Stimulated activated CD4-positive, alpha-beta T cell treated with anti-CD3 and anti-CD28 coated beads, Interleukin-4, amount 100 ng/mL, for 48 hours (primary cell): ENCODE results near the gene PDE4DIP.
"Not testable (repeated sequence)": the region's sequence is repeated elsewhere in the genome, so short reads cannot be mapped to it uniquely, and the experiment has no call there.

ENCODE experiments used
- DNase-seq, 2 donors: peaks; one replicate each; pipeline ENCODE4 v3.0.0-alpha.2; 2020; ENCODE audit warnings: low read depth in 2 of 2

PDE4DIP gene

GRCh38 chr1:148844220-148844619, at the start of gene PDE4DIP:
Gene PDE4DIP, plus strand, starts transcription at chr1:148844428. Its CDS starts 347 bp downstream, at chr1:148844775.
- DNase-seq: peak in 1 of 2 donors; percentile 4

DNA sequence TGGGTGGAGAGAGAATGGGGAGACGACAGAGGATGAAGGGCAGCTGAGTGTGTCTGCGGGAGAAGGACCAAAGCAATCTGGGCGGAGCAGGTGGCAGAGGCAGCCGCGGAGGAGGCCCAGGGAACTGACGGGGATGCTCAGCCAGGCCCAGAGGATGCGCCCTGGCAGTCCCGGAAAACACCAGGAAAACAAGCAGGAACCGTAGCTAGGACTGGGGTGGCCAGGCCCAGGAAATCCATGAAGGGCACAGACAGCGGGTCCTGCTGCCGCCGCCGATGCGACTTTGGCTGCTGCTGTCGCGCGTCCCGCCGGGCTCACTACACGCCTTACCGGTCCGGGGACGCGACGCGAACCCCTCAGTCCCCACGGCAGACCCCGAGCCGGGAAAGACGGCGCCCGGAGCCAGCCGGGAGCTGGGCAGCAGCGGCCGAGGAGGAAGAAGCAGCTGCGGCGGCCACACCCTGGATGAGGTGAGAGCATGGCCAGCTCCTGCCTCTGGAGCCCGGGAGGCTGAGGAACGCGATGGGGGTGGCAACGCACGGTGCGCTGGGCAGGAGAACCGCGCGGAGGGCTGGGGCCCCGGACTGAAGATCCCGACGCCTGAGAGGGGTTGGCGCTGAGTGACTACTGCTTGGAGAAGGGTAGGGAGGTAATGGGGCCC, 35.8 kb upstream of the PDE4DIP start:
- DNase-seq: not testable (repeated sequence)

GRCh38 chr1:148808929-148809283, 35.3 kb upstream of the PDE4DIP start:
- DNase-seq: not testable (repeated sequence)

GRCh38 chr1:148822180-148822579, 22.0 kb upstream of the PDE4DIP start:
- not testable (repeated sequence) for DNase-seq

GRCh38 chr1:148823822-148824221, 20.4 kb upstream of the PDE4DIP start:
- DNase-seq: not testable (repeated sequence)

DNA sequence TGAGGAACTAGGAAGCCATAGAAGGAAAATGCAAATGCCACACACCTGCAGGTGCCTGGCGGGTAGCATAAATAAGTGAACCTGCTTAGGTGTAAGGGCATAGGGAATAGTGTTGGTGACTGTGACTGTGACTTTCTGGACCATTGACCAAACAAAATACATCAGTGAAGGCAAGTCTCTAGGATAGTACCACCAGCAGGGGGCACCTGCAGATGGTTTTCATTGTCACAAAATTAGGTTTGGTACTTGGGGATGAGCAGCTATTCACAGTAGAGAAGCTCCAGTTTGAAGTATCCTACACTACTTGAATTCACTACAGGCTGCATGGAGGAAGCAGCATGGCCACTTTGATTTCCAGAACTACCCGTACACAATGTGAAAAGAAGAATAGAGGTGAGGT, 19.2 kb upstream of the PDE4DIP start:
- DNase-seq: not testable (repeated sequence)

DNA sequence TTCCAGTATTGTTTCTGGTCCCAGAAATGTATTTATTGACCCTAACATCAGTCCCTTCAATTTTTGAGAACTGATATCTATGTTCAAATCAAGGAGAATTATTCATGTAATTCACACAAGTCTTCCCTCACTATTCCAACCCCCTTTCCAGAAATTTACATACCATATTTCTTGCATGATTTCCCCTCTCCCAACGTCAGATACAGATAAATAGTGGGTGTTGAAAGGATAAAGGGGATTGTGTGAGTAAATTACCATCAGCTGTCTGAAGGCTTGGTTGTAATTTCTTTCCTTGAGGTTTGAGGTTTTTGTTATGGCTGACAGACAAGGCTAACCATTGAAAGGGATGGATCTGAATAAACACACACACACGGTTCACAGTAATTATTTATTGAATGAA, 15.7 kb upstream of the PDE4DIP start:
- DNase-seq: not testable (repeated sequence)

GRCh38 chr1:148828962-148829361, 15.3 kb upstream of the PDE4DIP start:
- DNase-seq: not testable (repeated sequence)

GRCh38 chr1:148829365-148829764, 14.9 kb upstream of the PDE4DIP start:
- not testable (repeated sequence) for DNase-seq

- DNase-seq: not testable (repeated sequence)
These were observed 3.0 kb upstream of the PDE4DIP start for GRCh38 chr1:148841262-148841661.

DNA sequence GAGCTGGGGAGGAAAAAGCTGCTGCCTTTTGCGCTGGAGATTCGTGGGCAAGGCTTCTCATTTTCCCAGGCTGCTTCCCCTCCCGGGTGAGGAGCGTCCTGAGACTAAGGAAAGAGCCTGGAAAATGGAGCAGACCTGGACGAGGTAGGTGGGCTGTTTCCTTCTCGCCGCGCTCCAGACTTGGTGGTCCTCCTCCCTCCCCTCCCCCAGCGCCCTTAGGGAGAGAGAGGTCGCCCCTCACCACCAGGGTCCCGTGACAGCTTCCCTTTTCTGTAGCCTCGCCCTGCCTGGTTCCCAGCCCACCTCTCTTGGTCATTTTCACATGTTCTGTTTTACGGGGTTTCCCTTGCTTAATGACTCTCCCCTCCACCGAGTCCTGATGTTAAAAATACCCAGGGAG, 423 bp downstream of the PDE4DIP start:
- DNase-seq: not testable (repeated sequence)

DNA sequence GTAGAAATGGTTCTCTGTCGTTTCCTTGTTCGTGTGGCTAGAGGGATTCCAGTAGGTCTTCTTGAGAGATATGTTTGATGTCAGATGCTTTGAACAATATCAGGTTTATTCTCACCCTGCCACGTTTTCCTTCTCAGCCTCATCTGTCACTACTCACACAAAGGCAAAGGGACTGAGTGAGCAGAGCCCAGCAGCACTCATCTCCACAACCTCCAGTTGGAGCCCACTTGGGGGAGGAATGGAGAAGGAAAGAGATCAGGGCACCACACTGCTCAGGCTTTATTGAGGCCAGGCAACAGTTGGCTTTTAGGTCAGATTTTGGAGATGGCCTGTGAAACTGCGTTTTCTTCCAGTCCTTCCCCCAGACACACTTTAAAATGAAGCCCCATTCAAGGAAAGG, 840 bp downstream of the PDE4DIP start:
- not testable (repeated sequence) for DNase-seq

- DNase-seq: not testable (repeated sequence)
These were observed 6.1 kb downstream of the PDE4DIP start for GRCh38 chr1:148850347-148850746.

DNA sequence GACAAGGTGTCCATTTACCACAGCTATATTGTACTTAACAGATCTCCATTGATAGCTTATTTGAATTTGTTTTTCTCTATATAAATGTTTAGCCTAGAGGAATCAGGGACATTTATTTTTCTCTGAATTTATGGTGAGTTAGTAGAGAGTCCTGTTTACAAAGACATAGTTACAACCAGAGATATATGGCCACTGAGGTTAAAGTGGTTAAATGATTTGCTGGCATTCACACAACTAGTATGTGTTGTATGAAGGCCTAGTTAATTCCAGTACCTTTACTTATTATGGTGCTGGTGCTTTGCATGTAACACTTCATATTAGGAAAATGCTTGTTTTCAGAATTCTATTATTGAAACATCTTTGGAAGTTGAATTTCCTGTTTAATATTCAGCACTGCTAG, 6.6 kb downstream of the PDE4DIP start:
- not testable (repeated sequence) for DNase-seq

DNA sequence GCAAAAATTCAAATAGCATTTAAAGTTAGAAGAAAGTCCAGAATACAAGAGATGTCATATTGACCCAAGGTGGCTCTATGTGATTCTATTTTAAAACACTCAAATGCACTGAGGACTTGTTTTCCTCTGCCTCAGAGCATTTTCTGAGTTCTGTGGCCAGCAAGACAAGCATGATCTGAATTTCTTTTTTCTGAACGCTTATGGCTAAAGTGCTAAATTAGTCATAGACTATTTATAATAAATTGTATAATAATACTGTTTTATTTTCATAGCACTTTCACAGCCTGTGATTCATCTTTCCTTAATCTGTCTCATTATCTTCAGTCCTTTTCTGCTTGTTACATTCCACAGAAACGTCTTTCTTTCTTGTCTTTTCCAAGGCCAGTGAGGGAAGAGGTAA, 7.5 kb downstream of the PDE4DIP start:
- DNase-seq: not testable (repeated sequence)

DNA sequence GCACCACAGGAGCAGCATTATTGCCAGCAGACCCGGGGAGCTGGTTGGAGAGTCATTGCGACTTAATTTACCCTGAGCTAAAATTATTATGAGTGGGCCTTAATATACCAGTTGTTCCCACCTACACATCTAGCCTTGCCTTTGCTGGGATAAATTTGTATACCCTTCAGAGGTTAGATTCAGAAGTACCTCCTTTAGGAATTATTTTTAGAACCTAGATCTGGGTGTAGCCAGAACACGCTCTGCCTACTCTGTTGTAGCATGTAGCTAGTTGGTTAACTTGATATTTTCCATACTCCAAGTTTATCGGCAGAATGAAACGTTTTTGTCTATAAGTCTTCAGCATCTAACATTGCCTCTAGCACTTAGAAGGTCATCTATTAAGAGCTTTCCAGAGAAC, 9.1 kb downstream of the PDE4DIP start:
- not testable (repeated sequence) for DNase-seq

- not testable (repeated sequence) for DNase-seq
These were observed 9.8 kb downstream of the PDE4DIP start for GRCh38 chr1:148854063-148854462.

DNA sequence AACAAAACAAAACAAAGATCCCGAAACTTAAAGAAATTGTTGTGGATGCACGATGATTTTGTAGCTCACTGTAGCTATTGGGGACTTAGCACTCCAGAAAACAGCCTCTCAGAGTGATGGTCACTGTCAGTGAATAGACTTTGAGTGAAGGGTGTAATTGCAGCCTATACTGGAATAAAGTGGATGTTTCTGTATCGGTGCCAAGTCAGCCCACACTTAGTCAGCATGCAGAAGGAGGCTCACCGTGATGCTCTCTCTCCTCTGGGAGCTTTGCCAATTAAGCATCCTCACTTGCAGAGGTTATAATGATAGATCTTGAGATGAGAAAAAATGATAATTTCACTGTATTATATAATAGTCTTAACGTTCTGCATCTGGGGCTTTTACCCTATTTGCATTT, 11.1 kb downstream of the PDE4DIP start:
- DNase-seq: not testable (repeated sequence)

DNA sequence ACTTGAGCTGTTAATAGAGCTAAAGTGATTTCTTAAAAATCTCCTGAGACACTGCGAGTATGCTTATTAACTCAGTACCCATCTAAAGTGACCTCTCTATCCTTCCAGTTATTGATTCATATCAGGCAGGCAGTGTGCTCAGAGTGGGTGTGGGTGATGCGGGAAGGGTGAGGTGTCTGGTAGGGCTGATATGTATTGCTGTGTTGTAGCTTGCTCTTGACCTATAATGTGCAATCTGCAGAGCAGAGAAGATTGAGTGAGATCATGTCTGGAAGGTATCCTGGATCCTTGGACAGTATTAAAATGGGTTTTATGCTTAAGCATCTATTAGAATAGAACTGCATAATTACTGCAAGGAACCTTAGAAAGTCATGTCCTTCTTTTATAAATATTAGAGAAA, 15.8 kb downstream of the PDE4DIP start:
- DNase-seq: not testable (repeated sequence)

DNA sequence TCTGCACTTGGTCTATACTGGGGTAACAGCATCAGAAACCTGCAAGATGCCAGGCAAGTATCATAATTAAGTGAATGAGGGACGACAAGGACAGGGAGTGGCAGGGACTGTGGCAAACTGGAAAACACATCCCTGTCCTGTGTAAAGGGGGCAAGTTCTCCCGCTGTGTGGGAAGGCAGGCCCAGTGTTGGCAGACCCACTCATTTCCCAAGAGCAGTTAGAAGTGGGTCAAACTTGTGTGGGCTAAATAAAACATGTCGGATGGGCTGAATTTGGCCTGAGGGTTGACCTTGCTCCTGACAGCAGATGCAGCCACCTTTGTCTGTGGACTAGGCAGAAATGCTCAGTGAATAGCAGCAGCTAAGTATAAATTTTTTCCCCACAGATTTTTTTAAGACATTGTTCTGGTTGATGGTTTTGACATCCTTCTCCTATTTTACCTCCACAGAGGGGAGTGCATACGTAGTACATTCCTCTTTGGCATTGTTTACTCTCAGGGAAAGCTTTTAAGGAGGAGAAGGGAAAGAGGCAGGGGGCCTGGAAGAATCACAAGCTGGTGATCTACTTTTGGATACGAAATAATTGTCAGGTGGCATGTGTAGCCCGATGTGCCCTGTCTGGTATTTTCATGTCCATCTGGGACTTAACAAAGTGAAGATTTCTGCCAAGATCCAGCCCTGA, 16.5 kb downstream of the PDE4DIP start:
- not testable (repeated sequence) for DNase-seq

DNA sequence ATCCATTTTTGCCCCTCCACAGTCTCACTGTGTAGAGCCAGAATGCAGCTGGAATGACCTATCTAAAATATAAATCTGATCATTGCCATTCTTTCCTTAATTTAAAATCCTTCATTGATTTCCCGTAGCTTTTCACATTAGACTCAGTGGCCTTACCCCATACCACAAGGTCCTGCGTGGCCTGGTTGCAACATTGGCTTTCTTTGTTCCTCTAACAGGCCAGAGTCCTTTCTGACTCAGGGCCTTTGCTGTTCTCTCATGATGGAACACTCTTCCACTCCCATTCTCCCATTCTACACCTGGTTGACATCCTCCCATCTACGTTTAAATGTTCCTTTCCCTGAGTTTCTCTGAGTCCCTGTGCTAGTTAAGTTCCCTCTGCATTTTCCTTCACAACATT, 18.4 kb downstream of the PDE4DIP start:
- not testable (repeated sequence) for DNase-seq

GRCh38 chr1:148868924-148869633, 24.9 kb downstream of the PDE4DIP start:
- not testable (repeated sequence) for DNase-seq

DNA sequence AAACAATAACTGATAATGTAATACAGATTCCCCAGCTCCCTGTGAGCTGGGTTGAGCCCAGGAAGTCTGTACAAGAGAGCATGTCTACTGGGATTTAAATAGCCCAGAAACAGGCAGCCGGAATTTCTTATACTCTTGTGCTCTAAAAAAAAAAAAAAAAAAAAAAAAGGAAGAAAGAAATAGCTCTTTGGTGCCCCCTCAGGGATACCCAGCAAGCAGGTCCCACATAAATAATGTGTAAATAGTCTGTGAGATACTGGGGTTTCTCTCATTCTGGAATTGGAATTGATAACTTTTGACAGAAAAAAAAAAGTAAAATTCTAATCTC, 25.4 kb downstream of the PDE4DIP start:
- not testable (repeated sequence) for DNase-seq
